ENCODE measurements around the gene WHRN. TPM values are rescaled to one million over a fixed set of nuclear protein-coding genes. Genes with fewer than 3 reads are reported as not detected.
A peak's percentile ranks its signal among the peaks of the same experiment; 100 is the strongest.

The WHRN gene
- total RNA-seq, 1 donor from 2014 or later, result 5.2 TPM

DNA sequence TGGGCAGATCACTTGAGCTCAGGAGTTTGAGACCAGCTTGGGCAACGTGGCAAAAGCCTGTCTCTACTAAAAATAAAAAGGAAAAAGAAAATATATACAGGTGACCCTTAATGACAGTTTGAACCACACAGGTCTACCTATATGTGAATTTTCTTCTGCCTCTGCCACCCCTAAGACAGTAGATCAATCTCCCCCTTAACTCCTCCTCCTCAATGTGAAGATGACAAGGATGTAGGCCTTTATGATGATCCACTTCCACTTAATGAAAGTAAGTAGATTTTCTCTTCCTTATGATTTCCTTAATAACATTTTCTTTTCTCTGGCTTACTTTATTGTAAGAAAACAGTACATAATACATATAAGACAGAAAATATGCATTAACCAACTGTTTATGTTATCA is 120.9 kb downstream of the WHRN start:
- DNase-seq (ENCODE audit: low read depth), result no peak
- TF ChIP-seq, protein P1, sequence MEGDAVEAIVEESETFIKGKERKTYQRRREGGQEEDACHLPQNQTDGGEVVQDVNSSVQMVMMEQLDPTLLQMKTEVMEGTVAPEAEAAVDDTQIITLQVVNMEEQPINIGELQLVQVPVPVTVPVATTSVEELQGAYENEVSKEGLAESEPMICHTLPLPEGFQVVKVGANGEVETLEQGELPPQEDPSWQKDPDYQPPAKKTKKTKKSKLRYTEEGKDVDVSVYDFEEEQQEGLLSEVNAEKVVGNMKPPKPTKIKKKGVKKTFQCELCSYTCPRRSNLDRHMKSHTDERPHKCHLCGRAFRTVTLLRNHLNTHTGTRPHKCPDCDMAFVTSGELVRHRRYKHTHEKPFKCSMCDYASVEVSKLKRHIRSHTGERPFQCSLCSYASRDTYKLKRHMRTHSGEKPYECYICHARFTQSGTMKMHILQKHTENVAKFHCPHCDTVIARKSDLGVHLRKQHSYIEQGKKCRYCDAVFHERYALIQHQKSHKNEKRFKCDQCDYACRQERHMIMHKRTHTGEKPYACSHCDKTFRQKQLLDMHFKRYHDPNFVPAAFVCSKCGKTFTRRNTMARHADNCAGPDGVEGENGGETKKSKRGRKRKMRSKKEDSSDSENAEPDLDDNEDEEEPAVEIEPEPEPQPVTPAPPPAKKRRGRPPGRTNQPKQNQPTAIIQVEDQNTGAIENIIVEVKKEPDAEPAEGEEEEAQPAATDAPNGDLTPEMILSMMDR (conservative IDR thresholded peaks at IDR 0.05; ENCODE audit: low read depth, low read length), result no peak

DNA sequence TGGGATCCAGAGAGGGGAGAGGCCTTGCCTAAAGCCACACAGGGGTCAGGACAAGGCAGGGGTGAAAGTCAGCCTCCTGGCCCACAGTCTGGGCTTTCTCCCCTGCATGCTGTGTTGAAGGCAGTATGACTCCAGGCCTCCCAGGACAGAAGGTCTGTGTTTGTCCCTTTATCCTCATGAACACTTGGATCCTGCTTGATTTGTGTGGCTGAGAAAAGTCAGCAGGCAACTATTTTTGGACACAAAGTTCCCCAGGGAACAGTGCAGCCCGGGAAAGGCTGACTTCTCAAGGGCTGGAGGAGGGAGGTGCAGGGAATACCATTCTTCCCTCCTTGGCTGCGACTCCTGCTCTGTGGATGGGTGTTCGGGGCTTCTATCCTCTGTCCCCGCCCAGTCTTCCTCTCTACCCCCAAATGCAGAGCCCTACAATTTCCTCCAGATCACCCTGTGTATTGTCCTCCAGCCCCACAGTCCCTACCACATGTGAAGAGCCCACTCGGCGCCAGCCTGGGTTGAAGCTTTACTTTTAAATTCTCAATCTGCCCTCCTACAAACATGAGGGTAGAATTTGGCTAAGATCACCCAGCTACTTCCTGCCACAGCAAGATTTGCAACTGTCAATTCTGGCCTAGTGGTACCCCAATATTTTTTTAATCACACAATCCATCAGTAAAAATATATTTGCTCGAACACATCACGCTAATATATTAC is 121.6 kb downstream of the WHRN start:
- TF ChIP-seq, protein P1 (conservative IDR thresholded peaks at IDR 0.05; ENCODE audit: low read depth, low read length), result no peak
- DNase-seq (ENCODE audit: low read depth), result no peak
- no peak overlapping the region for H3K4me3 ChIP-seq (ENCODE audit: low read depth, low read length)

More for the DNA sequence above, 120.9 kb downstream of the WHRN start:
- no peak overlapping the region for H3K4me3 ChIP-seq (ENCODE audit: low read depth, low read length)

DNA sequence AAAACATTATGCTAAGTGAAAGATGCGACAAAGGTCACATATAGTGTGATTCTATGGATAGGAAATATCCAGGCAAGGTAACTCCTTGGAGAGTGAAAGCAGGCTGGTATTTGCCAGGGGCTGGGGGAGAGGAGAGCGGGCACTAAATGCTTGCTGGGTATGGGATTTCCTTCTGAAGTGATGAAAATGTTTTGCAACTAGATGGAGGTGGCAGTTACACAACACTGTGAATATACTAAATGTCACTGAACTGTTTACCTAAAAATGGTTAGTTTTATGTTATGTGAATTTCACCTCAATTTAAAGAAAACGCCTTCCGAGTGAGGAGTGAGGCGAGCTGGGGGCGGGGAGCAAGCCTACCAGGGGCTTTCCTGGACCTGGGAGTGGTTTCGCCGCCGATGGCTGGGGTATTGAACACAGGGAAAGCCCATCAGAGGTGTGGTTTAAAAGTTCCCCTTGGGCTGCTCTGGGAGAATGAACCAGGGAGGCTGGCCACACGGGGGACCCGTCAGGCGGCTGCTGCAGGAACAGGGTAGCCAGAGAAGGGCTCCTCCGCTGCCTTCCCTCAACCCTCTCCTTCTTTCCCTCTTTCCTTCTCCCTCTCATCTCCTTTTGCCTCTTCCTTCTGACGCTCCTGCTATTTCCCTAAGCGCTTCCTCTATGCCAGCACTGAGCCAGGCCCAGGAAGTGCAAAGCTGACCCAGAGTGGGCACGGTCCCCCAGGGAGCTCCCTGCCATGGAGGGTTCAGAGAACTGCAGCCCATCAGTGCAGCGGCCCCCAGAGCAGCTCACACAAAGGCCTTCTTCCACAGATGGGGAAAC is 122.4 kb downstream of the WHRN start:
- no peak overlapping the region for H3K4me3 ChIP-seq (ENCODE audit: low read depth, low read length)
- no peak for DNase-seq (ENCODE audit: low read depth)
- TF ChIP-seq, protein P1 (conservative IDR thresholded peaks at IDR 0.05; ENCODE audit: low read depth, low read length), result no peak

DNA sequence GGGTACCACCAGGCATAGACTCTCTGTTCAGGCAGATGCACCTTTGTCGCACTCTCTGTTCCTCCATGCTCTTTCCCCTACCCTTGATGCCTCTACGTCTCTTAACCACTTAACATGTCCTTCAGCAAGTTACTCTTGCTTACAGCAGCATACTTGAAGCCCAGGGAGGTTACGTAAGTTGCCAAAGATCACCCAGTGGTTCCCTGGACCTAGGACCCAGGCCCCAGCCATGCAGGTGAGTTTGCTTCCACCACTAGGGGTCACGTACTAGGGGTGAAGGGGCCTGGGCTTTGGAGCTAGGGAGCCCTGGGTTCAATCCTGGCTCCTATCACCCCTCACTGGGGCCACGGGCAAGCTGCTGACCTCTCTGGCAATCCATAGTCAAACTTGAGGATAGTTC is 126.4 kb downstream of the WHRN start:
- TF ChIP-seq, protein P1 (conservative IDR thresholded peaks at IDR 0.05; ENCODE audit: low read depth, low read length), result peak; percentile 14
- H3K4me3 ChIP-seq (ENCODE audit: low read depth, low read length), result no peak overlapping the region
- no peak for DNase-seq (ENCODE audit: low read depth)

DNA sequence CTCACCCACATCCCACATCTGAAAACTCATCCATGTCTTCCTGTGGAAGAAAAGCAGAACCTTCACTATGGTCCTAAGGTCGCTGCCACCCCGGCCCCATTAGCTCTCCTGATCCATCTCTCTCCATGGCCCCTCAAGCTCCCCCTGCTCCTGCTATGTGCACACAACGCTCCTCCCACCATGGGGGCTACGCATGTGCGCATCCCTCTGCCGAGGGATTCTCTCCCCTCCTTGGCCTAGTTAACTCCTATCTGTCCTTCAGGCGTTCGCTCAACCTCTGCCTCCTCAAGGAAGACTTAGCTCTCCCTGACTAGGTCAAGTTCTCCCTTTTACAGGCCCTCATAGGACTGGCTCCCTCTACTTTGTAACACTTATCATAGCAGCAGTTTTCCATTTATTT is 127.3 kb downstream of the WHRN start:
- DNase-seq (ENCODE audit: low read depth), result no peak
- H3K4me3 ChIP-seq (ENCODE audit: low read depth, low read length), result no peak overlapping the region
- TF ChIP-seq, protein P1 (conservative IDR thresholded peaks at IDR 0.05; ENCODE audit: low read depth, low read length), result no peak

DNA sequence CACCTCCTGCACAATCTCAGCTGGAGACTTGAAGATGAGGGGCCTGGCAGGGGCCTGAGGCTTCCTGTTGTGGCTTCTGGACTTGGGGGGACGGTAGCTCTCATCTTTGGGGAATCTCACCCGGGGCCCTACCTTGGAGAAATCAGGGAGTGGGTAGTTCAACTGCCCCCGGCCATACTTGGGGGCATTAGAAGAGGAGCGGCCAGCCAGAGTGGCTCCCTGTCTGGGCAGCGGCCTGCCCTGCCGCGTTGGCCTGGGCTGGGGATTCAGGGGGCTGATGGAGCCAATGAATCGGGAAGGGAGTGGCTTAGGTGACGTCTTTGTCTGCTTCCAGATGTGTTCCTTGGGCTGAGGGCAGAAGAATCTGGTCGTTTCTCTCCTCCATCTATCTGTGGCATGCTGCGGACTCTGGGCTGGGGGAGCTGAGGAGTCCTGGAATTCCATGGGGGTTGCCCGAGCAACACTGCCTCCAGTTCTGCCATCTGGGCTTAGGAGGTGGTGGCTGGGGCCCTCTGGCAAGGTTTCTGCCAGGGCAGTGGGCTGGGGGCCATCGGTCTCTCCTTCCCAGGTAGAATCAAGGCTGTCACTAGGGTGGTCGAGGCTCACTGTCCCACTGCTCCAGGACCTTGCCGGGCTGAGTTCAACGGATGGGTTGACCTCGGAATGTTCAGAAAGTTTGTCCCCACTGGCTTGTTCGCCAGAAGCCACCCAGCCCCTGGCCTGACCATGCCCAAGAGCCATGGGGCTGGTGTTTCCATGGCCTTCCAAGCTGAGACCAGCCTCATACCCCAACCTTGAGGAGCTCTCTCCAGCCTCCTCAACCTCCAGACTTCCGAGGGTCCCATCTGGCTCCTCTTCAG is 128.5 kb downstream of the WHRN start:
- H3K4me3 ChIP-seq (ENCODE audit: low read depth, low read length), result no peak overlapping the region
- no peak for DNase-seq (ENCODE audit: low read depth)
- TF ChIP-seq, protein P1 (conservative IDR thresholded peaks at IDR 0.05; ENCODE audit: low read depth, low read length), result no peak

Measured in epithelial cell of proximal tubule (primary cell).